CD14-positive monocyte (primary cell): Measurements from ENCODE around the gene UNC119B. TPM values are rescaled to one million over a fixed set of nuclear protein-coding genes. Genes with fewer than 3 reads are reported as not detected.

Experiments
- DNase-seq, 3 donors: peaks; one replicate each; pipeline ENCODE4 v3.0.0-alpha.2; 2011 to 2022
- H2AFZ ChIP-seq: 2 replicates; pipeline ENCODE4 v1.6.0; 2012; ENCODE audit warnings: mild to moderate bottlenecking, low read depth, low read length, inconsistent platforms; ENCODE audit not compliant: insufficient read depth, poor library complexity, severe bottlenecking
- H3K27ac ChIP-seq, 2 donors: 1 replicate in 1 of 2; 2 replicates in 1 of 2; pipeline ENCODE4 v1.5.1; 2012 to 2013; ENCODE audit warnings: low read length in 2 of 2, control low read depth in 1 of 2, inconsistent platforms in 1 of 2, low read depth in 1 of 2, mild to moderate bottlenecking in 1 of 2
- H3K27me3 ChIP-seq, 2 donors: one replicate each; pipeline versions ENCODE4 v1.6.0 to v1.6.1; 2011 to 2013; ENCODE audit warnings: low read length in 2 of 2; ENCODE audit not compliant: control insufficient read depth in 2 of 2, insufficient read depth in 2 of 2
- H3K36me3 ChIP-seq, 2 donors: replicated peaks in 1 of 2; 1 replicate in 1 of 2; 2 replicates in 1 of 2; pipeline versions ENCODE4 v1.5.1 to v1.6.1; 2012 to 2013; ENCODE audit warnings: low read length in 2 of 2, control low read depth in 1 of 2, inconsistent platforms in 1 of 2, mild to moderate bottlenecking in 1 of 2; ENCODE audit not compliant: insufficient read depth in 2 of 2, control insufficient read depth in 1 of 2
- H3K4me1 ChIP-seq, 2 donors: 1 replicate in 1 of 2; 2 replicates in 1 of 2; pipeline versions ENCODE4 v1.5.1 to v1.6.1; 2012 to 2013; ENCODE audit warnings: low read length in 2 of 2, control low read depth in 1 of 2, inconsistent platforms in 1 of 2, mild to moderate bottlenecking in 1 of 2, moderate library complexity in 1 of 2; ENCODE audit not compliant: insufficient read depth in 2 of 2, control insufficient read depth in 1 of 2
- H3K4me2 ChIP-seq: replicated peaks from 2 replicates; pipeline ENCODE3; 2012; ENCODE audit warnings: low read length, moderate library complexity, mild to moderate bottlenecking; ENCODE audit not compliant: poor library complexity, severe bottlenecking; ENCODE audit errors: extremely low read depth
- H3K4me3 ChIP-seq, 3 experiments: fragments of 200-600 bp in 1 of 3; sonication (generic) in 1 of 3; replicated peaks in 1 of 3; 1 replicate in 2 of 3; 2 replicates in 1 of 3; pipeline ENCODE4 v1.5.1; 2011 to 2013; ENCODE audit warnings: low read length in 3 of 3, mild to moderate bottlenecking in 3 of 3, control low read depth in 2 of 3, low read depth in 2 of 3, inconsistent platforms in 1 of 3, moderate library complexity in 1 of 3
- H3K79me2 ChIP-seq: 2 replicates; pipeline ENCODE4 v1.6.0; 2012; ENCODE audit warnings: mild to moderate bottlenecking, control low read depth, inconsistent platforms, low read length, moderate library complexity; ENCODE audit not compliant: insufficient read depth
- H3K9ac ChIP-seq: 2 replicates; pipeline ENCODE4 v1.6.0; 2017; ENCODE audit warnings: low read length, mild to moderate bottlenecking; ENCODE audit not compliant: insufficient read depth, poor library complexity, severe bottlenecking
- H3K9me3 ChIP-seq, 2 donors: replicated peaks in 1 of 2; 1 replicate in 1 of 2; 2 replicates in 1 of 2; pipeline versions ENCODE4 v1.5.1 to v1.6.1; 2012 to 2013; ENCODE audit warnings: low read length in 2 of 2, control low read depth in 1 of 2; ENCODE audit not compliant: control insufficient read depth in 1 of 2, insufficient read depth in 1 of 2
- H4K20me1 ChIP-seq: 2 replicates; pipeline ENCODE4 v1.6.0; 2012; ENCODE audit warnings: mild to moderate bottlenecking, low read length, control low read depth, moderate library complexity; ENCODE audit not compliant: insufficient read depth
- H3K27ac Mint-ChIP-seq, 7 donors: one replicate each; pipeline ENCODE4 v1.8.0; 2020; ENCODE audit warnings: mild to moderate bottlenecking in 7 of 7, mixed read lengths in 7 of 7, moderate library complexity in 6 of 7, inconsistent platforms in 2 of 7
- H3K27me3 Mint-ChIP-seq, 3 donors: one replicate each; pipeline ENCODE4 v1.8.0; 2021 to 2022; ENCODE audit warnings: low read depth in 3 of 3, mild to moderate bottlenecking in 3 of 3, mixed read lengths in 3 of 3, moderate library complexity in 3 of 3, inconsistent platforms in 1 of 3
- H3K36me3 Mint-ChIP-seq, 2 donors: one replicate each; pipeline ENCODE4 v1.8.0; 2020; ENCODE audit warnings: mixed read lengths in 2 of 2, inconsistent platforms in 1 of 2, mild to moderate bottlenecking in 1 of 2
- H3K4me1 Mint-ChIP-seq: one replicate; pipeline ENCODE4 v1.8.0; 2020; ENCODE audit warnings: mild to moderate bottlenecking, mixed read lengths
- H3K4me3 Mint-ChIP-seq, 2 donors: one replicate each; pipeline ENCODE4 v1.8.0; 2020; ENCODE audit warnings: mild to moderate bottlenecking in 2 of 2, mixed read lengths in 2 of 2, moderate library complexity in 1 of 2
- H3K9me3 Mint-ChIP-seq, 7 donors: one replicate each; pipeline ENCODE4 v1.8.0; 2020 to 2022; ENCODE audit warnings: mixed read lengths in 7 of 7, mild to moderate bottlenecking in 6 of 7, moderate library complexity in 6 of 7, inconsistent platforms in 2 of 7
- WGBS: methylation state at CpG from one replicate; pipeline ENCODE4 v1.1.5; 2013; ENCODE audit warnings: missing lambda C conversion rate; ENCODE audit not compliant: insufficient coverage; 5-methylcytosine and 5-hydroxymethylcytosine counted together
- intact Hi-C, 2 donors: fragments of 100-400 bp; cut with micrococcal nuclease; formaldehyde crosslinking; loops; one replicate each; pipeline versions ENCODE4 v1.15.0 to v1.15.1; 2023
- polyA plus RNA-seq, 3 donors: library from polyadenylated mRNA; depleted of rRNA in 1 of 3; unstranded in 2 of 3; stranded (reverse) in 1 of 3; fragments of 300-500 nt in 2 of 3; fragments of >200 nt in 1 of 3; fragmentation: Illumina TruSeq in 2 of 3; gene quantifications; 1 replicate in 2 of 3; 2 replicates in 1 of 3; pipeline ENCODE4 v1.2.3, GENCODE V29; 2012 to 2021
- TF ChIP-seq, protein P1 (sequence below): fragments of 200-600 bp; IDR thresholded peaks from one replicate; pipeline ENCODE4 v1.8.0; 2022; ENCODE audit warnings: antibody characterized with exemption, mild to moderate bottlenecking

UNC119B gene
- polyA plus RNA-seq, 3 donors: 1.1 to 9.1 (median 2.1) TPM

DNA sequence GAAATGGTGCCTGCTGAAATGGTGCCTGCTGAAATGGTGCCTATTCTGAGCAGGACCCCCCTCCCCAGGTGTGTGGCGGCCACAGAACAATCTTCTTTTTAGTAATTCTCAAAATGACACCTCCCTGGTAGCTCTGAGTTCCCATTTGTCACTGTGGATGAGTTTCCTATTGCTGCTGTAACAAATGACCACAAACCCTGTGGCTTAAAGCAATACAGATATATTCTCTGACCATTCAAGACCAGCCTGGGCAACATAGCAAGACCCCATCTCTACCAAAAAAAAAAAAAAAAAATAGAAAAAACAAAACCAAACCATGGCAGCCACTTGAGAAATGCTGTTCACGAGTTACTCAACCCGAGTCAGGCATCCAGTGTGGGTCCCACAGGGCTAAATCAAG is 23.3 kb downstream of the UNC119B start:
- DNase-seq: no peak
- no peak overlapping the region for H3K4me3 ChIP-seq
- no peaks in the 10 kb centered on the region for H3K79me2 ChIP-seq
- Mint-ChIP-seq H3K4me1 (peaks cover 4% of the 10 kb centered on the region), H3K27ac (peak overlapping the region in 1 of 7 donors; percentile 30), H3K4me3 (no peak overlapping the region), H3K9me3 (peaks cover 0 to 6% (median 0%) of the 10 kb centered on the region in 7 donors), H3K36me3 (peaks cover 21 to 54% of the 10 kb centered on the region in 2 donors), H3K27me3 (peaks cover 0 to 4% (median 0%) of the 10 kb centered on the region in 3 donors)
- H3K4me2 ChIP-seq: no peak overlapping the region
- no peaks in the 10 kb centered on the region for H3K4me1 ChIP-seq
- no peak overlapping the region for H3K9ac ChIP-seq
- TF ChIP-seq, protein P1, sequence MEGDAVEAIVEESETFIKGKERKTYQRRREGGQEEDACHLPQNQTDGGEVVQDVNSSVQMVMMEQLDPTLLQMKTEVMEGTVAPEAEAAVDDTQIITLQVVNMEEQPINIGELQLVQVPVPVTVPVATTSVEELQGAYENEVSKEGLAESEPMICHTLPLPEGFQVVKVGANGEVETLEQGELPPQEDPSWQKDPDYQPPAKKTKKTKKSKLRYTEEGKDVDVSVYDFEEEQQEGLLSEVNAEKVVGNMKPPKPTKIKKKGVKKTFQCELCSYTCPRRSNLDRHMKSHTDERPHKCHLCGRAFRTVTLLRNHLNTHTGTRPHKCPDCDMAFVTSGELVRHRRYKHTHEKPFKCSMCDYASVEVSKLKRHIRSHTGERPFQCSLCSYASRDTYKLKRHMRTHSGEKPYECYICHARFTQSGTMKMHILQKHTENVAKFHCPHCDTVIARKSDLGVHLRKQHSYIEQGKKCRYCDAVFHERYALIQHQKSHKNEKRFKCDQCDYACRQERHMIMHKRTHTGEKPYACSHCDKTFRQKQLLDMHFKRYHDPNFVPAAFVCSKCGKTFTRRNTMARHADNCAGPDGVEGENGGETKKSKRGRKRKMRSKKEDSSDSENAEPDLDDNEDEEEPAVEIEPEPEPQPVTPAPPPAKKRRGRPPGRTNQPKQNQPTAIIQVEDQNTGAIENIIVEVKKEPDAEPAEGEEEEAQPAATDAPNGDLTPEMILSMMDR: no peak
- H3K27ac ChIP-seq: no peak overlapping the region
- intact Hi-C loops: no loop called here
- no peaks in the 10 kb centered on the region for H3K9me3 ChIP-seq
- H3K27me3 ChIP-seq: no peaks in the 10 kb centered on the region
- H4K20me1 ChIP-seq: no peaks in the 10 kb centered on the region
- peaks cover 21 to 23% of the 10 kb centered on the region in 2 donors for H3K36me3 ChIP-seq
- no peak overlapping the region for H2AFZ ChIP-seq
- WGBS: 95% methylated on average over 3 of the region's 3 CpGs

DNA sequence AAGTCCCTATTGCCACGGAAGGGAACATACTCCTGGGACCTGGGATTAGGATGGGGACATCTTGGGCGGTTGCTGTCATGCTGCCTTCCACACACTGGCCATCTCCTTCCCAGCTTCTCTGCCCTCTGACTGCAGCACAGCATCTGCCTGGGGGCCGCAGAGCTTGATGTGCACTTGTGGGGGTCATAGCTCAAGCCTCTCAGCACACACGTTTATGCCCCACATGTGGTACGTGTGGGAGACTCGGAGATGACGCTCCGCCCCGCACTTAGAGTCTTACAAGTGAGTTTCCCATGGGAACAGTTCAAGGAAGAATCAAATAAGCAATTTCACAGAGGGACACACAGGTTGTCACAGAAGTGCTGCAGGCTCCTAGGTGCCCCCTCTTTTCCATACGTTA is 24.0 kb downstream of the UNC119B start:
- H3K4me2 ChIP-seq: no peak overlapping the region
- peaks cover 26 to 28% of the 10 kb centered on the region in 2 donors for H3K36me3 ChIP-seq
- no peaks in the 10 kb centered on the region for H4K20me1 ChIP-seq
- peaks cover 0 to 4% (median 0%) of the 10 kb centered on the region in 3 donors for H3K27me3 Mint-ChIP-seq
- 94% methylated on average over 9 of the region's 10 CpGs for WGBS
- no peak for DNase-seq
- no peaks in the 10 kb centered on the region for H3K4me1 ChIP-seq
- H3K79me2 ChIP-seq: no peaks in the 10 kb centered on the region
- peak overlapping the region in 1 of 7 donors; percentile 76 for H3K27ac Mint-ChIP-seq
- H3K9me3 ChIP-seq: no peaks in the 10 kb centered on the region
- H3K9ac ChIP-seq: no peak overlapping the region
- H3K36me3 Mint-ChIP-seq: peaks cover 26 to 56% of the 10 kb centered on the region in 2 donors
- H3K9me3 Mint-ChIP-seq: peaks cover 0 to 6% (median 0%) of the 10 kb centered on the region in 7 donors
- H3K4me1 Mint-ChIP-seq: peaks cover 4% of the 10 kb centered on the region
- no peak overlapping the region for H3K27ac ChIP-seq
- intact Hi-C loops: no loop called here
- H2AFZ ChIP-seq: no peak overlapping the region
- H3K4me3 Mint-ChIP-seq: no peak overlapping the region
- TF ChIP-seq, protein P1: no peak
- H3K4me3 ChIP-seq: no peak overlapping the region
- no peaks in the 10 kb centered on the region for H3K27me3 ChIP-seq
